GM12891 (cell line): Measurements from ENCODE around the gene RGS7.

Experiments
- DNase-seq: peaks from one replicate; pipeline ENCODE4 v3.0.0; 2011; ENCODE audit warnings: low spot score; ENCODE audit not compliant: insufficient read length
- FAIRE-seq: peaks from 2 replicates; lab custom pipeline; 2011; peaks lifted over from hg19 to GRCh38; lab: Jason Lieb, UNC
- PAX5 ChIP-seq: IDR thresholded peaks from 2 replicates; pipeline ENCODE4 v1.6.1; 2011; ENCODE audit warnings: low read length, moderate library complexity, mild to moderate bottlenecking; ENCODE audit not compliant: insufficient read depth, severe bottlenecking
- POLR2A ChIP-seq: IDR thresholded peaks from 2 replicates; pipeline ENCODE4 v1.6.1; 2011; ENCODE audit warnings: low read depth, low read length, control low read depth
- POLR2AphosphoS5 ChIP-seq: IDR thresholded peaks from 2 replicates; pipeline ENCODE4 v1.6.1; 2011; ENCODE audit warnings: low read depth, low read length, control low read depth
- POU2F2 ChIP-seq: IDR thresholded peaks from 2 replicates; pipeline ENCODE4 v1.6.1; 2011; ENCODE audit warnings: low read depth, mild to moderate bottlenecking, control low read depth, low read length, moderate library complexity
- SPI1 ChIP-seq: IDR thresholded peaks from 2 replicates; pipeline ENCODE4 v1.6.1; 2011; ENCODE audit warnings: low read depth, low read length, control low read depth
- TAF1 ChIP-seq: IDR thresholded peaks from 2 replicates; pipeline ENCODE4 v1.6.1; 2011; ENCODE audit warnings: low read depth, low read length, control low read depth

Gene RGS7

GRCh38 chr1:241077386-241078147 is 279.4 kb downstream of the RGS7 start:
- FAIRE-seq (no peak), DNase-seq (no peak)
- no peak for TF ChIP-seq POLR2A
- no peak for TF ChIP-seq POLR2AphosphoS5
- no peak for TF ChIP-seq PAX5
- TF ChIP-seq SPI1: no peak
- TF ChIP-seq TAF1: no peak
- no peak for TF ChIP-seq POU2F2

DNA sequence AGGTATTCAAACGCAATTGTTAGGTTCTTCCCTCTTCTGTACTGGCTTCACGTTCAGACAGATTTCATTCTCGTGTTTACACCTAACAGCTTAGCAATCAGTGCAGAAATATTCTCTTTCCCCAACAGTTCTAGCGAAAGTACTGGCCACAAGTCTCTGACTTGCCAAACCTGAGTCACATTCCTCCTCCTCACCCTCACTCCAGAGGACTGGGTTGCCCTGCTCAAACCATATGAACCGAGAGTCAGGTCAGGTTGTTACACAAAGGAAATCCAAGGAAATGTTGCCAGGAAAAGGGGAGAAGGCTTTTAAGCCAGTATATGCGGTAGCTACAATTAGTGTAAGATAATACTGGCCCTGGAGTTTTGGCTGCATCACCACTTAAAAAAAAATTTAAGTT is 282.5 kb downstream of the RGS7 start:
- DNase-seq: no peak
- TF ChIP-seq SPI1: no peak
- no peak for TF ChIP-seq POU2F2
- TF ChIP-seq POLR2AphosphoS5: no peak
- TF ChIP-seq POLR2A: no peak
- TF ChIP-seq PAX5: no peak
- TF ChIP-seq TAF1: no peak
- FAIRE-seq: no peak

- TF ChIP-seq POLR2A: no peak
- TF ChIP-seq POLR2AphosphoS5: no peak
- no peak for TF ChIP-seq TAF1
- TF ChIP-seq PAX5: no peak
- TF ChIP-seq SPI1: no peak
- DNase-seq (no peak), FAIRE-seq (no peak)
These were observed 288.6 kb downstream of the RGS7 start for GRCh38 chr1:241068359-241068758.

GRCh38 chr1:241063276-241063675 is 293.7 kb downstream of the RGS7 start:
- no peak for FAIRE-seq
- TF ChIP-seq POLR2AphosphoS5: no peak
- TF ChIP-seq POU2F2: no peak
- TF ChIP-seq SPI1: no peak
- TF ChIP-seq TAF1: no peak
- TF ChIP-seq POLR2A: no peak
- TF ChIP-seq PAX5: no peak
- DNase-seq: no peak

- no peak for TF ChIP-seq PAX5
- no peak for TF ChIP-seq TAF1
- TF ChIP-seq POLR2AphosphoS5: no peak
- TF ChIP-seq POLR2A: no peak
- no peak for TF ChIP-seq POU2F2
- no peak for TF ChIP-seq SPI1
- FAIRE-seq (no peak), DNase-seq (no peak)
These were observed 295.9 kb downstream of the RGS7 start for GRCh38 chr1:241061062-241061461.

DNA sequence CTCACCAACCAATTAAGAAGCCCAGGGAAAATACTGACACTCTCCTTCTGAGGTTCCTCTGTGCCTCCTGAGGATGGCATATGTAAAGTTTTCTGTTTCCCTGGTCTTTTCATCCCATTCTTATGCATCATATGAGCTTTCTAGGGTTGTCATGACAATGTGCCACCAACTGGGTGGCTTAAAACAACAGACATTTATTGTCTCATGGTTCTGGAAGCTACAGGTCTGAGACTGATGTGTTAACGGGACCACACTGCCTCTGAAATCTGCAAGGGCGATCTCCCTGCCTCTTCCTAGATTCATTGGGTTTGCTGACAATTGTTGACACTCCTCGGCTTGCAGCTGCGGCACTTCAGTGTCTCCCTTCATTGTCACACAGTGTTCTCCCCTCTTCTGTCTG is 308.4 kb downstream of the RGS7 start:
- no peak for FAIRE-seq
- no peak for DNase-seq
- no peak for TF ChIP-seq POU2F2

- DNase-seq (no peak), FAIRE-seq (no peak)
- no peak for TF ChIP-seq SPI1
- no peak for TF ChIP-seq TAF1
- no peak for TF ChIP-seq POLR2A
- TF ChIP-seq PAX5: no peak
- no peak for TF ChIP-seq POLR2AphosphoS5
- TF ChIP-seq POU2F2: no peak
These were observed 311.3 kb downstream of the RGS7 start for GRCh38 chr1:241045659-241046058.

DNA sequence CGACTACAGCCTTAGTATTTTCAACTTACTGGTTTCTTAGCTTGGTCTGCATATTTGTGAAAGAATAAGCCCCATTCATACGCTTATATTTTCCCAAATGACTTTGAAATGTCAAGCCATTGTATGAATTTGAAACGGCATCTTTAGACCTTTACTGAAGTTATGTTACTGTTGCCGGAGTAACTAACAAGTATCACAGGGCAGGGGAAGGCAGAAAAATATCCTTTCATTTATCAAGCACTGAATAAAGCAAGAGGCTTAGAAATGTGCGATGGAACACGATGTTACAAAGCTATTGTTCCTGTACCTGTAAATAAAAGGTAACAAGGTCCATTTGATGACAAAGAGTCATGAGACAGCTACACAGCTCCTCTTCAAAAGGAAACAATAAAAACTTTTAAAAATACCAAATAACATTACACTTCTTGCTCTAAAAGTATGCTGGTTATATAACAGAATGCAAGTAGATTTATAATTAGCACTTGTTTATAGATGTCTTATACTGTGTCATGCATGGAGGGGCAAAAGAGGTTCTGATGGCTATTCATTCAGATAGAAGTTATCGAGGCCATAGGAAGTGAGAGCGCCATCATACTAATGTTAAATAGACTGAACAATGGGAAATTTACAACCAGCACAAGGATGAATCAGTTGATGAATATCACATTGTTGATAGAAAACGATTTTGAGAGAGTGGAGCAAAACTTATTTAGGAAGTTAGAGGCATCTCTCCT is 322.6 kb downstream of the RGS7 start:
- FAIRE-seq: no peak
- DNase-seq: no peak
- TF ChIP-seq POLR2A (no peak), SPI1 (no peak), TAF1 (no peak), PAX5 (no peak), POLR2AphosphoS5 (no peak), POU2F2 (no peak)

DNA sequence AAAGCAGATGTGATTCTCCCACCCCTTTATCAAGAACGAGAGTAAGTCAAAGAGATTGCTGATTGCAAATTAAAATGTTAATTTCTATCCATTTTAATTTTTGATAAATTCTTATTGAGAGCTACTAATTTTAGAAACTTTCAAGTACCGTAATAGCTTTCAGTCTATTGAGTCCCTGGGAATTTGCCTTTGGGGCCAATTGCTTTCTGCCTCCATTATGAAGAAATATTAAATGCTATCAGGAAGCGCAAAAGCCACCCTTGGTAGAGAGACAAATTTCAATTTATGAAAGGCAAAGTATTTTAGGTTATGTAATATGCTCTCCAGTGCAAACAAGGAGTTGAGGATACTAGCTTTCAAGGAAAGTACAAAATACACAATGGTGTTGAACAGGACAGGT is 332.2 kb downstream of the RGS7 start:
- no peak for DNase-seq
- TF ChIP-seq PAX5 (no peak), TAF1 (no peak), POLR2AphosphoS5 (no peak), POU2F2 (no peak), SPI1 (no peak), POLR2A (no peak)
- FAIRE-seq: no peak

DNA sequence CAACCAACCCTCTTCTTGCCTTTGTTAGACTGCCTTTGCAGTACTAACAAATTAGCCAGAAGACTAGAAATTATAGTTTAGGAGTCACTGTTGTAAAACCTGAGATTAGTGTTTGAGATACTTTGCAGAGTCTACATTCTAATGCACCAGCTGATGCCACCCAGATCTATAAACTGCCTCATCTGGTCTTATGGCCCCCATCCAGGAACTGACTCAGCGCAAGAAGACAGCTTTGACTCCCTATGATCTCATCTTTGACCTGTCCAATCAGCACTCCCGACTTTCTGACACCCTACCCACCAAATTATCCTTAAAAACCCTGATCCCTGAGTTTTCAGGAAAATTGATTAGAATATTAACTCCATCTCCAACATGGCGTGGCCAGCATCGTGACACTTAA is 334.6 kb downstream of the RGS7 start:
- DNase-seq (no peak), FAIRE-seq (no peak)
- no peak for TF ChIP-seq SPI1
- TF ChIP-seq PAX5: no peak
- no peak for TF ChIP-seq POLR2A
- no peak for TF ChIP-seq POLR2AphosphoS5
- TF ChIP-seq TAF1: no peak
